HAP-1 (cell line): ENCODE results near the gene STXBP5.

Experiments
- DNase-seq, 2 experiments: peaks; one replicate each; pipeline ENCODE4 v3.0.0-alpha.2; 2016 to 2020; ENCODE audit warnings: low spot score in 2 of 2
- H3K27me3 ChIP-seq: fragments of 250-450 bp; sonication (Bioruptor Pico); 2 replicates; pipeline ENCODE4 v1.5.1; 2020; ENCODE audit warnings: low read depth, mild to moderate bottlenecking, moderate library complexity
- H3K36me3 ChIP-seq: fragments of 250-450 bp; sonication (Bioruptor Pico); replicated peaks from 2 replicates; pipeline ENCODE4 v1.5.1; 2020; ENCODE audit warnings: mild to moderate bottlenecking
- H3K4me1 ChIP-seq: fragments of 250-450 bp; sonication (Bioruptor Pico); 2 replicates; pipeline ENCODE4 v1.5.1; 2020; ENCODE audit warnings: mild to moderate bottlenecking
- H3K4me3 ChIP-seq: fragments of 250-450 bp; sonication (Bioruptor Pico); 2 replicates; pipeline ENCODE4 v1.5.1; 2020; ENCODE audit warnings: mild to moderate bottlenecking, moderate library complexity
- H3K9me3 ChIP-seq: fragments of 250-450 bp; sonication (Bioruptor Pico); 2 replicates; pipeline ENCODE4 v1.5.1; 2020; ENCODE audit warnings: mild to moderate bottlenecking, moderate library complexity
- in situ Hi-C: fragments of 300-500 bp; cut with MboI; formaldehyde crosslinking; loops from 3 replicates; pipeline ENCODE4 v1.14.3; 2020; ENCODE audit warnings: low sequenced_read_pairs, inconsistent platforms, mixed read lengths

The STXBP5 gene

GRCh38 chr6:147167576-147168461 is 36.4 kb upstream of the STXBP5 start:
- no peak for DNase-seq
- in situ Hi-C loops: no loop called here
- no peak overlapping the region for H3K4me3 ChIP-seq

GRCh38 chr6:147169529-147169928 is 34.7 kb upstream of the STXBP5 start:
- in situ Hi-C loops: no loop called here
- no peak for DNase-seq
- Histone ChIP-seq H3K27me3 (no peaks in the 10 kb centered on the region; the same call in 1 of the 2 replicates), H3K4me1 (no peaks in the 10 kb centered on the region), H3K9me3 (no peaks in the 10 kb centered on the region), H3K36me3 (no peaks in the 10 kb centered on the region), H3K4me3 (no peak overlapping the region)

More at GRCh38 chr6:147167576-147168461, 36.4 kb upstream of the STXBP5 start:
- Histone ChIP-seq H3K27me3 (no peaks in the 10 kb centered on the region), H3K4me1 (no peaks in the 10 kb centered on the region), H3K36me3 (no peaks in the 10 kb centered on the region), H3K9me3 (no peaks in the 10 kb centered on the region)

- H3K9me3 ChIP-seq: no peaks in the 10 kb centered on the region
- H3K4me1 ChIP-seq: no peaks in the 10 kb centered on the region
- no peaks in the 10 kb centered on the region; the same call in 1 of the 2 replicates for H3K27me3 ChIP-seq
- no peaks in the 10 kb centered on the region for H3K36me3 ChIP-seq
- H3K4me3 ChIP-seq: no peak overlapping the region
- DNase-seq: no peak
- in situ Hi-C loops: no loop called here
These were observed 33.9 kb upstream of the STXBP5 start for GRCh38 chr6:147170269-147170668.

GRCh38 chr6:147173140-147173539 is 31.1 kb upstream of the STXBP5 start:
- H3K4me1 ChIP-seq: no peaks in the 10 kb centered on the region
- H3K36me3 ChIP-seq: no peaks in the 10 kb centered on the region
- H3K9me3 ChIP-seq: no peaks in the 10 kb centered on the region
- in situ Hi-C loops: no loop called here
- DNase-seq: no peak
- no peaks in the 10 kb centered on the region; the same call in 1 of the 2 replicates for H3K27me3 ChIP-seq
- H3K4me3 ChIP-seq: no peak overlapping the region

GRCh38 chr6:147173675-147174308 is 30.4 kb upstream of the STXBP5 start:
- no peak for DNase-seq
- no peaks in the 10 kb centered on the region for H3K9me3 ChIP-seq
- no peaks in the 10 kb centered on the region for H3K36me3 ChIP-seq
- H3K4me1 ChIP-seq: no peaks in the 10 kb centered on the region
- no peak overlapping the region for H3K4me3 ChIP-seq
- in situ Hi-C loops: no loop called here
- H3K27me3 ChIP-seq: no peaks in the 10 kb centered on the region; the same call in 1 of the 2 replicates

GRCh38 chr6:147176795-147177194 is 27.4 kb upstream of the STXBP5 start:
- DNase-seq: no peak
- Histone ChIP-seq H3K9me3 (no peaks in the 10 kb centered on the region), H3K4me1 (no peaks in the 10 kb centered on the region), H3K36me3 (no peaks in the 10 kb centered on the region), H3K27me3 (no peaks in the 10 kb centered on the region; the same call in 1 of the 2 replicates), H3K4me3 (no peak overlapping the region)
- in situ Hi-C loops: no loop called here

GRCh38 chr6:147177286-147177685 is 26.9 kb upstream of the STXBP5 start:
- no peak for DNase-seq
- in situ Hi-C loops: no loop called here
- no peaks in the 10 kb centered on the region for H3K9me3 ChIP-seq
- no peaks in the 10 kb centered on the region; the same call in 1 of the 2 replicates for H3K27me3 ChIP-seq
- H3K36me3 ChIP-seq: no peaks in the 10 kb centered on the region
- H3K4me3 ChIP-seq: no peak overlapping the region
- no peaks in the 10 kb centered on the region for H3K4me1 ChIP-seq

- no peaks in the 10 kb centered on the region for H3K9me3 ChIP-seq
- H3K4me3 ChIP-seq: no peak overlapping the region
- no peaks in the 10 kb centered on the region for H3K27me3 ChIP-seq
- DNase-seq: no peak
- no peaks in the 10 kb centered on the region for H3K36me3 ChIP-seq
- no peaks in the 10 kb centered on the region for H3K4me1 ChIP-seq
- in situ Hi-C loops: no loop called here
These were observed 25.9 kb upstream of the STXBP5 start for GRCh38 chr6:147178355-147178754.

- in situ Hi-C loops: no loop called here
- no peaks in the 10 kb centered on the region for H3K9me3 ChIP-seq
- H3K4me3 ChIP-seq: no peak overlapping the region
- H3K4me1 ChIP-seq: no peaks in the 10 kb centered on the region
- no peak for DNase-seq
- H3K27me3 ChIP-seq: no peaks in the 10 kb centered on the region
- H3K36me3 ChIP-seq: no peaks in the 10 kb centered on the region
These were observed 24.4 kb upstream of the STXBP5 start for GRCh38 chr6:147179809-147180208.

GRCh38 chr6:147180926-147181325 is 23.3 kb upstream of the STXBP5 start:
- no peaks in the 10 kb centered on the region for H3K36me3 ChIP-seq

GRCh38 chr6:147184379-147184778 is 19.8 kb upstream of the STXBP5 start:
- H3K27me3 ChIP-seq: no peaks in the 10 kb centered on the region
- no peaks in the 10 kb centered on the region for H3K4me1 ChIP-seq
- DNase-seq: no peak
- in situ Hi-C loops: no loop called here
- no peak overlapping the region for H3K4me3 ChIP-seq
- no peaks in the 10 kb centered on the region for H3K9me3 ChIP-seq
- no peaks in the 10 kb centered on the region for H3K36me3 ChIP-seq

More at GRCh38 chr6:147180926-147181325, 23.3 kb upstream of the STXBP5 start:
- Histone ChIP-seq H3K4me3 (no peak overlapping the region), H3K27me3 (no peaks in the 10 kb centered on the region), H3K4me1 (no peaks in the 10 kb centered on the region), H3K9me3 (no peaks in the 10 kb centered on the region)
- DNase-seq: no peak
- in situ Hi-C loops: no loop called here

GRCh38 chr6:147185216-147185615 is 19.0 kb upstream of the STXBP5 start:
- Histone ChIP-seq H3K9me3 (no peaks in the 10 kb centered on the region), H3K27me3 (no peaks in the 10 kb centered on the region), H3K36me3 (no peaks in the 10 kb centered on the region), H3K4me1 (no peaks in the 10 kb centered on the region), H3K4me3 (no peak overlapping the region)
- DNase-seq: no peak
- in situ Hi-C loops: no loop called here

GRCh38 chr6:147190556-147190955 is 13.7 kb upstream of the STXBP5 start:
- DNase-seq: no peak
- no peaks in the 10 kb centered on the region for H3K36me3 ChIP-seq
- no peak overlapping the region for H3K4me3 ChIP-seq
- in situ Hi-C loops: no loop called here
- no peaks in the 10 kb centered on the region for H3K4me1 ChIP-seq
- no peaks in the 10 kb centered on the region for H3K9me3 ChIP-seq
- no peaks in the 10 kb centered on the region for H3K27me3 ChIP-seq

GRCh38 chr6:147192278-147192911 is 11.8 kb upstream of the STXBP5 start:
- no peaks in the 10 kb centered on the region for H3K36me3 ChIP-seq
- H3K27me3 ChIP-seq: 0 out of 2 replicates have a peak, but pooled peaks cover 2% of the 10 kb centered on the region
- no peak for DNase-seq
- no peaks in the 10 kb centered on the region for H3K9me3 ChIP-seq
- in situ Hi-C loops: no loop called here
- no peaks in the 10 kb centered on the region for H3K4me1 ChIP-seq
- H3K4me3 ChIP-seq: no peak overlapping the region
